SH-SY5Y (cell line): Measurements from ENCODE around the gene EXOSC2.

Source experiments
- GATA2 ChIP-seq: IDR thresholded peaks from 2 replicates; pipeline ENCODE4 v1.6.1; 2011; ENCODE audit warnings: mild to moderate bottlenecking, low read depth, low read length
- GATA3 ChIP-seq: IDR thresholded peaks from 2 replicates; pipeline ENCODE4 v1.6.1; 2011; ENCODE audit warnings: low read depth, mild to moderate bottlenecking, low read length, moderate library complexity

Gene EXOSC2

GRCh38 chr9:130663977-130664250 lies 29.7 kb upstream of the EXOSC2 start:
- no peak for TF ChIP-seq GATA2
- TF ChIP-seq GATA3 = no peak

- TF ChIP-seq GATA3 = no peak
- TF ChIP-seq GATA2 = no peak
Observed at GRCh38 chr9:130664251-130665028, 29.1 kb upstream of the EXOSC2 start, which contains the start of gene PRDM12. Gene PRDM12 (plus strand): TSS chr9:130664594. CDS start chr9:130664654, 60 bp downstream.

GRCh38 chr9:130665029-130665430 lies 28.6 kb upstream of the EXOSC2 start:
- TF ChIP-seq GATA2 (no peak), GATA3 (no peak)

DNA sequence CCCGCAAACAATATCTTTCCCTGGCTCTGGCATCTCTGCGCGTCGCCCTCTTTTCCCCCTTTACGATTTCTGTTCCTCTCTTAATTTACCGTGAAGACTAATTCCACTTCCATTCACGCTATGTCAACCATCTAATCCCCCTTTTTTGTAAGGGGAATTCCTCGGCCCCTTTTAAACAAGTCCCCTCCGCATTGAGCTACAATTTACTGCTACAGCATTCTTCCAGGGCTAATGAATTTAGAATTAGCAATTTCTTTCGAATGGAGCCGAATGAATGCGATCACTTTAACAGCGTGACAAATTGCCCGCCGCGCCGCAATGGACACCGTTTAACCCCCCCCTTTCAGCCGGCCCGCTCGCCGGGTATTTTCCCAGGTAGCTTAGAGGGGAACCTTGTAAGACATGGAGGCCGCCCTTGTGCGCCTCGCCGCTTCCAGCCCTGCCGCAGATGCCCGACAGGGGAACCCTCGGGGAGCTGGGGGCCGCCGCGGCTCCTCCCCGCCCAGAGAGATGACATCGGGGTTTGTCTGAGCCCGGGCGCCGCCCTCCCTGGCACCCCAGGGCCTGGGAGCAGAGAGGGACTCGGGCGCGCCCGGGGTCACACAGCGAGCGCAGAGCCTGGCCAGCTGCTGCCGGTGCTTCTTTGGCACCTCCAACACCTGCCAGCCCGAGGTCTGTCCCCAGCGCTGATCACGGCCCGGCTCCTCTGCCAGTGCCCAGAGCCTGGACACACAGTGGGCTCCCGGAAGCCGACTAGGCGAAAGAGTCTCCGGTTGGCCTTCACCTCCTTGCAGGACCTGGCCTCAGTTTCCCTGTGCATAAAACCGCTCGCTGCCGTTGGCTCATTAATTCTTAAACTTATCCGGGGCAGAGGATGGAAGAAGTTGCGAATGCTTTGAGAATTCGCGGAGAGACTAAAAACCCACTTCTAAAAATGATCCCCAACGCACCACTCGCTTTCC lies 27.9 kb upstream of the EXOSC2 start:
- no peak for TF ChIP-seq GATA2
- TF ChIP-seq GATA3 = no peak

DNA sequence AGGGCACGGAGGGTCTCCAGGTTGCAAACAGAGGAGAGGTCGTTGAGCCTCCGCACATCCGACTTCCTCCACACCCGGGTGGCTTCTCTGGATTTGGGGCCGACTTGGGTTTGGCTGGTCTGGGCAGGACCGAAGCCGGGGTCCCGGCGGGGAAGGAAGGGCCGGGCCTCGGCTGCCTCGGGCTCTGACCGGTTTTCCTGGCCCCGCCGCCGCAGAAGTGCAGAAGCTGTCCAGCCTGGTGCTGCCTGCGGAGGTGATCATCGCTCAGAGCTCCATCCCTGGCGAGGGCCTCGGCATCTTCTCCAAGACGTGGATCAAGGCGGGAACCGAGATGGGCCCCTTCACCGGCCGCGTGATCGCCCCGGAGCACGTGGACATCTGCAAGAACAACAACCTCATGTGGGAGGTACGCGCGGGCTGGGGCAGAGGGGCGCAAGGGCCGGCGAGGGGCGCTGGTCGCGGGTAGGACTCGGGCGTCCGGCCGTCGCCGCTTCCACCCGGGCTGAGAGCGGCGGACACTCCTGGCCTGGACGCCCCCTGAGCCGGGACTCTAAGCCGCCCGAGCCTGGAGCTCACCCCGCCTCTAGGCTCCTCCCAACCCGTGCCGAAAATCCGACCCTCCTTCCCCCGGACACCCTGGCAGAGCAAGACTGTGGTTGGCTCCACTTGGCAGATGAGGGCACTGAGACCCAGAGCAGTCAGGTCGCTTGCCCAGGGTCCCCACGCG lies 27.0 kb upstream of the EXOSC2 start:
- no peak for TF ChIP-seq GATA2
- no peak for TF ChIP-seq GATA3

DNA sequence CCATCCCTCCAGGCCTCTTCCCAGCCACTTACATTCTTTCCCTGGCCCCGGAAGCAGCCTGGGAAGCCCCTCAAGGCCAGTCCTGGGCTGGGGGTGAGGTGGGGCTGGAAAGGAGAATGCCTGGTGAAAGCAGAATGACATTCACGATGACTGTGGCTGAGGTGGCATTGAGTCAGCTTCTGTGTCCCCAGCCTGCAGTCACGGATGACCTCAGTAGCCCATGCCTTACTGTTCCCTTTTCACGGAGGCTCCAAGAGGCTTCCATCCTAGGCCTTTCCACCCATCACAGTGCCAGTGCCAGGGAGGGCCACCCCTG lies 26.5 kb upstream of the EXOSC2 start:
- TF ChIP-seq GATA3 (no peak), GATA2 (no peak)

GRCh38 chr9:130668196-130668595 lies 25.4 kb upstream of the EXOSC2 start:
- no peak for TF ChIP-seq GATA3
- no peak for TF ChIP-seq GATA2

GRCh38 chr9:130668659-130669058 lies 24.9 kb upstream of the EXOSC2 start:
- TF ChIP-seq GATA2 (no peak), GATA3 (no peak)

- TF ChIP-seq GATA2 (no peak), GATA3 (no peak)
Observed at GRCh38 chr9:130669965-130670364, 23.6 kb upstream of the EXOSC2 start.

DNA sequence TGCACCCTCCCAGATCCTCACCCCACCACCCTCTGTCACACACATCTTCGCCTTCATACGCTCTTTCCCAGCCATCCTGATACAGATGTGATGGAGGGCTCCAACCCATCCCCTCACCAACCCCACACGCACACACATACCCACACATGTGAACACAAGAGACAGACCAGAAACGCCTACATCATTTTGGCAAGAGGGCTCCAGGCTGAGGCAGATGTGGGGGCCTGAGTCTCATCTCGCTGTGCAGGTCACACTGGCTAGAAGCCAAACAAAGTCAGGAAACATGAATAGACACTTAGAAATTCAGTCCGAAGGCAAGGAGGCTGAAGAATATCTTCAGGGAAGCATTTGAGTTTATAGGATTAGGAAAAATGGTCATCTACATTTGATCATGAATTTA lies 22.9 kb upstream of the EXOSC2 start:
- TF ChIP-seq GATA3 (no peak), GATA2 (no peak)

- no peak for TF ChIP-seq GATA3
- no peak for TF ChIP-seq GATA2
Observed at GRCh38 chr9:130672466-130672865, 21.1 kb upstream of the EXOSC2 start.

- TF ChIP-seq GATA3 (no peak), GATA2 (no peak; the same call in 1 of the 2 replicates)
Observed at GRCh38 chr9:130672933-130673615, 20.5 kb upstream of the EXOSC2 start.

- TF ChIP-seq GATA2 (no peak), GATA3 (no peak)
Observed at GRCh38 chr9:130675396-130675795, 18.2 kb upstream of the EXOSC2 start.

GRCh38 chr9:130677252-130677651 lies 16.3 kb upstream of the EXOSC2 start:
- TF ChIP-seq GATA3 (no peak), GATA2 (no peak)
